ENCODE data around the gene SLF2.

The SLF2 gene

DNA sequence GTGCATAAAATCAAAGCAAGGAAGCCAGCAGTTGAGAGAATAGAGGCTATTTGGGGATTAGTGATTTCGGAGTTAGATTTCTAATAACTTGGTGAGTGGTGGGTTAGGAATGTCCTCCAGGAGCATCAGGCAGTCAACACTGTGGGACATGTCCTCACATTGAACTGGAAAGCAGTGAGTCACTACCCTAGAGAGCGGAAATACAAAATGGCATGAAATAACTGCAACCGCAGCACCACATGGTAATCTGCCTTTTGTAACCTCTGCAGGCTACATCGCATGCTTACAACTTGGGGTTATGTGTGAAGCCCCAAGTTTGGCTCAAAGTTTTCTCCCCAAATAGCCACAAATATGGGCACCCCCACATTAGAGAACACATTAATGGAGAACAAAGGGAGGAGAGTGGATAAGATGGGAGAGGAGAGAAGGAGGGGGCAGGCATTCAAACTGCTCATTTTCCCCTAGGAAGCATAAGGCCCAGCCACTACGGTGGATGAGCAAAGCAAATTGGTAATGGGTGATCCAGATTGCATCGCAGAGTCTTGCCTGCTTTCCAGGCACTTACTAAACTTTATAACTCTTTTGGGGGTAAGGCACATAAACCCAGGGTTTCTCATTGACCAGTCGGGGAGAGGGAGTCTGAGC is 22.0 kb upstream of the SLF2 start:
- TF ChIP-seq CTCF (IDR thresholded peaks at IDR 0.05; ENCODE audit: low read depth, low read length, missing control alignments) = no peak
- no peak overlapping the region for H3K4me3 ChIP-seq (replicated peaks; ENCODE audit: low read depth, low read length)
- DNase-seq (ENCODE audit: extremely low read depth, low read depth) = peak; percentile 97

- no peak for TF ChIP-seq CTCF (IDR thresholded peaks at IDR 0.05; ENCODE audit: low read depth, low read length, missing control alignments)
- H3K4me3 ChIP-seq (replicated peaks; ENCODE audit: low read depth, low read length) = no peak overlapping the region
- DNase-seq (ENCODE audit: extremely low read depth, low read depth) = no peak
Observed at GRCh38 chr10:100894033-100894432, 18.7 kb upstream of the SLF2 start.

DNA sequence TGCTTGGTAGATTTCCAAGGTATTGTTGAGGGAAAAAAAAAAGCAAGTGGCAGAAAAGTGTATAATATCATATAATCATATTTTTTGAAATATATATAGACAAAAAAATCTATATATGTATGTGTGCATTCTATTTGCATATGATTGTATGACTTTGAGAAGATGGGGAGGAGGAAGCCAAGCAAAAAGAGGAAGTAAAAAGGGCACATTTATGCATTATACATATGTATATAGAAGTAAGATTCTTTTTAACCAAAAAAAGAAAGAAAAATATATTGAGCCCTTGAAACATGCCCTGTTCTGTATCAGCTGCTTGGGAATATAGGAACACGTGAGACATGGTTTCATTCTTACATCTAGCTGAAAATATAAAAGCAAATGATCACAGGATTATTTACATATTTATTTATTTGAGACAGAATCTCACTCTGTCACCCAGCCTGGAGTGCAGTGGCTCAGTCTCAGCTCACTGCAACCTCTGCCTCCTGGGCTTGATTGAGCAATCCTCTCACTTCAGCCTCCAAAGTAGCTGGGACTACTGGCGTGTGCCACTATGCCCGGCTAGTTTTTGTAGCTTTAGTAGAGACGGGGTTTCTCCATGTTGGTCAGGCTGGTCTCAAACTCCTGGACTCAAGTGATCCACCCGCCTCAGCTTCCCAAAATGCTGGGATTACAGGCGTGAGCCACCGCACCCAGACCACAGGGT is 18.0 kb upstream of the SLF2 start:
- no peak overlapping the region for H3K4me3 ChIP-seq (replicated peaks; ENCODE audit: low read depth, low read length)
- TF ChIP-seq CTCF (IDR thresholded peaks at IDR 0.05; ENCODE audit: low read depth, low read length, missing control alignments) = no peak
- DNase-seq (ENCODE audit: extremely low read depth, low read depth) = no peak

GRCh38 chr10:100895346-100895745 is 17.4 kb upstream of the SLF2 start:
- H3K4me3 ChIP-seq (replicated peaks; ENCODE audit: low read depth, low read length) = no peak overlapping the region
- TF ChIP-seq CTCF (IDR thresholded peaks at IDR 0.05; ENCODE audit: low read depth, low read length, missing control alignments) = no peak
- DNase-seq (ENCODE audit: extremely low read depth, low read depth) = no peak

GRCh38 chr10:100895896-100896295 is 16.9 kb upstream of the SLF2 start:
- no peak for DNase-seq (ENCODE audit: extremely low read depth, low read depth)
- no peak overlapping the region for H3K4me3 ChIP-seq (replicated peaks; ENCODE audit: low read depth, low read length)
- TF ChIP-seq CTCF (IDR thresholded peaks at IDR 0.05; ENCODE audit: low read depth, low read length, missing control alignments) = no peak

- no peak overlapping the region for H3K4me3 ChIP-seq (replicated peaks; ENCODE audit: low read depth, low read length)
- no peak for DNase-seq (ENCODE audit: extremely low read depth, low read depth)
- TF ChIP-seq CTCF (IDR thresholded peaks at IDR 0.05; ENCODE audit: low read depth, low read length, missing control alignments) = no peak
Observed at GRCh38 chr10:100896876-100897461, 15.8 kb upstream of the SLF2 start.
